Retinal pigment epithelial cell (primary cell): ENCODE results near the gene NARS2.

Experiments
- DNase-seq: peaks from one replicate; pipeline ENCODE4 v3.0.0-alpha.2; 2010; ENCODE audit warnings: low read depth
- H3K4me3 ChIP-seq: 2 replicates; pipeline ENCODE4 v1.5.1; 2011; ENCODE audit warnings: mild to moderate bottlenecking, low read length, control low read depth, moderate library complexity
- CTCF ChIP-seq: conservative IDR thresholded peaks from 2 replicates; pipeline ENCODE4 v1.5.1; 2011; ENCODE audit warnings: low read depth, low read length, control low read depth, inconsistent platforms

Gene NARS2

DNA sequence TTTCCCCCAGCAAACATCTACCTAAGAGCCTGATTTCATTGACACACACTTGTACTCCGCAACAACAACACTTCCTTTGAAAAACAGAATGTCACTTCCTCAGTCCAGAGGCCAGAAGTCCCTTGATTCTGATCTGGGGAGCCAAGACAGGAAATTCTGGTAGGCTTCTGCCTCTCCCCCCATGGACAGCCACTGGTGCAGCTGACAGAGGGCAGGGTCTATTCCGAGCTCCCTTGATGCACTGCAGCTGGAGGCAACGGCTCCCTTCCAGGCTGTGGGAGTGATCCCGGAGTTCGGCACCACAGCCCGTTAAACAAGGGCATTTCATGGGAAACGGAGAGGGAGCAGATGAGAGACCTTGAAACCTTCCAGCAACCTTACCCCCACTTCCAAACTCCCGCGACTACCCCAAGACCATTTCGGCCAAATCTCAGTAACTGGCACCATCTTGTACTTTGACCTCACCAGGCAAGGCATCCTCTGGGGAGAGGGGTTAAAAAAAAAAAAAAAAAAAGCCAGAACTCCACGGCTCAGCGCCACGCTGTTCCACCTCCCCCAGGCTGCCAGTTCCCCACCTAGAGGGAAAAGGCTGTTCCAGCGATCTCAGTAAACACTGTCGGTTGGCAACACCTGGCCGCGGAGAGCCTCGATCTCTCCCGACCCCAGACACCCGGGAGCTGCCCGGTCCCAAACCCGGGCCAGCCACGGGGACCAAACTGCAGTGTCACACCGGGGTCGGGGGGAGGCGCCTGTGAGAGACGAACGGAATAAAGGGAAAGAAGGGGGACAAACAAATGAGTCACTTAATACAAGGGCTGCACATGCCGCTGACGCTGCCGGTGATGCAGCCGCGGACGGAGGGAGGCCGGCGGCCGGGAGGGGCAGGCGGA, 158.1 kb downstream of the NARS2 start:
- TF ChIP-seq CTCF = peak; percentile 59
- peak; percentile 76 for DNase-seq
- peak overlapping the region; percentile 72 for H3K4me3 ChIP-seq

- H3K4me3 ChIP-seq = no peak overlapping the region
- no peak for DNase-seq
- no peak for TF ChIP-seq CTCF
Observed at GRCh38 chr11:78415338-78415737, 159.3 kb downstream of the NARS2 start.

DNA sequence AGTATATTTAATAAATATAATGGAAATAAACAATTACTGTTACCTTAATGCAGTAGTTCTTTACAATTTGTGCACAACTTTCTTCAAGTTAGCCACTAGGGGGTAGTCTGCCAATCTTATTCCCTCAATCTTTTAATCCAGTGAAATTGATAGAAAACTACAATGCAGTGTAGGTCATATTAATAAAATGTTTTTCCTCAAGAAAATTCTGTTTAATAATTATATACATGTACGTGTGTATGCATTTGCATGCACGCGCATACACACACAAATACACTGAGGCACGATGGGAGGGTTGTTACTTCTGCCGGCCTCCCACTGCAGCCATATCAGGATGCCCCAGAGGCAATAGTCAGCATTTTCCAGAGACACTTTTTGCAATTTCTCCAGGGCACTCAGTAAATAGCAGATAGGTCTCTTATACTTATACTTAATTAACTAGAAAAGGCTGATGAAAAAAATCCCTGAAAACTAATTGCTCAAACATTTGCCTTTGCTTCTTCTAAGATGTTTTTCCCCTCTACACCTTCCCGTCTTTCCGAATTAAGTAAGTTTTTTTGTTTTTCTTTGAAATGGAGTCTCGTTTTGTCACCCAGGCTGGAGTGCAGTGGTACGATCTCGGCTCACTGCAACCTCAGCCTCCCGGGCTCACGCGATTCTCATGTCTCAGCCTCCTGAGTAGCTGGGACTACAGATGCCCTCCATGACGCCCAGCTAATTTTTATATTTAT, 160.2 kb downstream of the NARS2 start:
- peak; percentile 65 for TF ChIP-seq CTCF
- H3K4me3 ChIP-seq = no peak overlapping the region
- DNase-seq = no peak

DNA sequence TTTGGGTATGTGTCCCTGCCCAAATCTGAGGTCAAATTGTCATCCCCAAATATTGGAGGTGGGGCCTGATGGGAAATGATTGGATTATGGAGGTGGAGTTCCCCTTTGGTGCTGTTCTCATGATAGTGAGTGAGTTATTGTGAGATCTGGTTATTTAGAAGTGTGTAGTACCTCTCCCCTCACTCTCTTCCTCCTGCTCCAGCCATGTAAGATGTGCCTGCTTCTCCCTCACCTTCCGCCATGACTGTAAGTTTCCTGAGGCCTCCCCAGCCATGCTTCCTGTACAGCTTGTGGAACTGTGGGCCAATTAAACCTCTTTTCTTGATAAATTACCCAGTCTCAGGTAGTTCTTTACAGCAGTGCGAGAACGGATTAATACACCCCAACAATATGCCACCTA, 166.0 kb downstream of the NARS2 start:
- DNase-seq = no peak
- no peak overlapping the region for H3K4me3 ChIP-seq
- TF ChIP-seq CTCF = no peak

GRCh38 chr11:78406568-78407196, 168.0 kb downstream of the NARS2 start:
- no peak overlapping the region for H3K4me3 ChIP-seq
- TF ChIP-seq CTCF = no peak

GRCh38 chr11:78405805-78406204, 168.9 kb downstream of the NARS2 start:
- no peak for DNase-seq
- no peak overlapping the region for H3K4me3 ChIP-seq
- no peak for TF ChIP-seq CTCF

More at GRCh38 chr11:78406568-78407196, 168.0 kb downstream of the NARS2 start:
- no peak for DNase-seq
